ENCODE data around the gene SEMA3D.

GRCh38 chr7:85019176-85019575 is 167.7 kb downstream of the SEMA3D start:
- TF ChIP-seq CTCF (IDR thresholded peaks at IDR 0.05; ENCODE audit: extremely low read depth in 1 of 2, insufficient read depth in 1 of 2, low read depth in 1 of 2, low read length in 2 of 2) = no peak
- no peak for TF ChIP-seq POLR2A (IDR thresholded peaks at IDR 0.05; ENCODE audit: low read depth, low read length)
- TF ChIP-seq POLR2AphosphoS5 (IDR thresholded peaks at IDR 0.05; ENCODE audit: insufficient read depth, low read depth, low read length) = no peak
- TF ChIP-seq MAX (IDR thresholded peaks at IDR 0.05; ENCODE audit: insufficient read depth, insufficient read length) = no peak
- TF ChIP-seq EZH2 (IDR thresholded peaks at IDR 0.05; ENCODE audit: borderline replicate concordance, low read depth, low read length, severe bottlenecking) = no peak
- no peak for TF ChIP-seq FOS (IDR thresholded peaks at IDR 0.05; ENCODE audit: borderline replicate concordance, insufficient read depth, low read length)
- TF ChIP-seq GATA2 (IDR thresholded peaks at IDR 0.05; ENCODE audit: insufficient read depth, insufficient read length, low read depth, low read length) = no peak
- no peak for TF ChIP-seq MYC (IDR thresholded peaks at IDR 0.05; ENCODE audit: low read depth, low read length)
- no peak for TF ChIP-seq JUN (IDR thresholded peaks at IDR 0.05; ENCODE audit: borderline replicate concordance, insufficient read depth, insufficient read length, low read depth)

All from endothelial cell of umbilical vein (primary cell).